WTC11 (cell line): Measurements from ENCODE around the gene SORCS2. TPM values are rescaled to one million over a fixed set of nuclear protein-coding genes. Genes with fewer than 3 reads are reported as not detected.

ENCODE experiments used
- ATAC-seq: fragments of 200-7000 bp; cut with Tn5 transposase; 2 replicates; pipeline ENCODE4 v1.10.0; 2021; ENCODE audit warnings: mild to moderate bottlenecking, moderate library complexity
- CTCF ChIA-PET: fragments of 300-600 bp; sonication (Branson Sonifier 250); formaldehyde crosslinking; loops from one replicate; lab custom pipeline; 2021; ENCODE audit warnings: antibody characterized with exemption; lab: Charles Lee
- POLR2A ChIA-PET: fragments of 350-600 bp; sonication (Branson Sonifier 250); formaldehyde crosslinking; loops from one replicate; lab custom pipeline; 2021; ENCODE audit warnings: antibody characterized with exemption; lab: Charles Lee
- DNase-seq: peaks from one replicate; pipeline ENCODE4 v3.0.0; 2021; ENCODE audit warnings: low spot score
- H3K27ac Mint-ChIP-seq: 2 replicates; pipeline ENCODE4 v1.8.0; 2021; ENCODE audit warnings: mixed read lengths
- H3K27me3 Mint-ChIP-seq: 2 replicates; pipeline ENCODE4 v1.8.0; 2021; ENCODE audit warnings: low read depth, mild to moderate bottlenecking, moderate library complexity, mixed read lengths
- H3K36me3 Mint-ChIP-seq: 2 replicates; pipeline ENCODE4 v1.8.0; 2021; ENCODE audit warnings: mixed read lengths
- H3K4me1 Mint-ChIP-seq: 2 replicates; pipeline ENCODE4 v1.8.0; 2022; ENCODE audit warnings: mixed read lengths
- H3K4me3 Mint-ChIP-seq: 2 replicates; pipeline ENCODE4 v1.8.0; 2021; ENCODE audit warnings: mild to moderate bottlenecking, moderate library complexity, mixed read lengths
- H3K9me3 Mint-ChIP-seq: 2 replicates; pipeline ENCODE4 v1.8.0; 2021; ENCODE audit warnings: mixed read lengths
- MXD4 ChIP-seq: fragments of 250-450 bp; sonication (Bioruptor Pico); IDR thresholded peaks from 2 replicates; pipeline ENCODE4 v1.8.0; 2021; ENCODE audit warnings: mild to moderate bottlenecking, moderate library complexity, borderline replicate concordance
- NR3C1 ChIP-seq: sonication (generic); formaldehyde crosslinking; conservative IDR thresholded peaks from 2 replicates; pipeline ENCODE4 v1.8.1; 2023; ENCODE audit warnings: low read depth, mild to moderate bottlenecking, missing genetic modification reagents
- TEAD1 ChIP-seq: sonication (generic); formaldehyde crosslinking; IDR thresholded peaks from 2 replicates; pipeline ENCODE4 v1.8.0; 2022; ENCODE audit warnings: mild to moderate bottlenecking, missing genetic modification reagents
- TP53 ChIP-seq: sonication (generic); formaldehyde crosslinking; IDR thresholded peaks from 2 replicates; pipeline ENCODE4 v1.8.1; 2023; ENCODE audit warnings: mild to moderate bottlenecking, missing genetic modification reagents
- ZNF138 ChIP-seq: sonication (generic); formaldehyde crosslinking; conservative IDR thresholded peaks from 2 replicates; pipeline ENCODE4 v1.8.1; 2022; ENCODE audit warnings: mild to moderate bottlenecking, moderate library complexity, missing genetic modification reagents
- total RNA-seq: library from RNA; stranded (reverse); gene quantifications from 3 replicates; pipeline ENCODE4 v1.2.3, GENCODE V29; 2021
- TF ChIP-seq, protein P1 (sequence below): sonication (generic); formaldehyde crosslinking; IDR thresholded peaks from 2 replicates; pipeline ENCODE4 v1.8.0; 2023; ENCODE audit warnings: mild to moderate bottlenecking, missing genetic modification reagents
- TF ChIP-seq, protein P2 (sequence below): fragments of 250-450 bp; sonication (Bioruptor Pico); IDR thresholded peaks from 2 replicates; pipeline ENCODE4 v1.9.0; 2021; ENCODE audit warnings: moderate library complexity, mild to moderate bottlenecking, inconsistent platforms, borderline replicate concordance
- TF ChIP-seq, protein P3 (sequence below): fragments of 250-450 bp; sonication (Bioruptor Pico); conservative IDR thresholded peaks from 2 replicates; pipeline ENCODE4 v1.9.0; 2021; ENCODE audit warnings: mild to moderate bottlenecking
- TF ChIP-seq, protein P4 (sequence below): sonication (generic); formaldehyde crosslinking; IDR thresholded peaks from 2 replicates; pipeline ENCODE4 v1.8.1; 2023; ENCODE audit warnings: mild to moderate bottlenecking, missing genetic modification reagents
- TF ChIP-seq, protein P5 (sequence below): fragments of 250-450 bp; sonication (Bioruptor Pico); IDR thresholded peaks from 2 replicates; pipeline ENCODE4 v1.9.0; 2021; ENCODE audit warnings: mild to moderate bottlenecking
- TF ChIP-seq, protein P6 (sequence below): sonication (generic); formaldehyde crosslinking; IDR thresholded peaks from 2 replicates; pipeline ENCODE4 v1.8.0; 2023; ENCODE audit warnings: missing genetic modification reagents
- TF ChIP-seq, protein P7 (sequence below): sonication (generic); formaldehyde crosslinking; IDR thresholded peaks from 2 replicates; pipeline ENCODE4 v1.8.1; 2023; ENCODE audit warnings: mild to moderate bottlenecking, moderate library complexity, missing genetic modification reagents
- TF ChIP-seq, protein P8 (sequence below): fragments of 250-450 bp; sonication (Bioruptor Pico); IDR thresholded peaks from 2 replicates; pipeline ENCODE4 v1.9.0; 2021; ENCODE audit warnings: mild to moderate bottlenecking
- TF ChIP-seq, protein P9 (sequence below): sonication (generic); formaldehyde crosslinking; IDR thresholded peaks from 2 replicates; pipeline ENCODE4 v1.8.1; 2023; ENCODE audit warnings: mild to moderate bottlenecking, missing genetic modification reagents
- TF ChIP-seq, protein P10 (sequence below): sonication (generic); formaldehyde crosslinking; IDR thresholded peaks from 2 replicates; pipeline ENCODE4 v1.8.1; 2022; ENCODE audit warnings: missing genetic modification reagents, borderline replicate concordance

Gene SORCS2
- total RNA-seq, 1 experiment from 2014 or later = 6.6 TPM

DNA sequence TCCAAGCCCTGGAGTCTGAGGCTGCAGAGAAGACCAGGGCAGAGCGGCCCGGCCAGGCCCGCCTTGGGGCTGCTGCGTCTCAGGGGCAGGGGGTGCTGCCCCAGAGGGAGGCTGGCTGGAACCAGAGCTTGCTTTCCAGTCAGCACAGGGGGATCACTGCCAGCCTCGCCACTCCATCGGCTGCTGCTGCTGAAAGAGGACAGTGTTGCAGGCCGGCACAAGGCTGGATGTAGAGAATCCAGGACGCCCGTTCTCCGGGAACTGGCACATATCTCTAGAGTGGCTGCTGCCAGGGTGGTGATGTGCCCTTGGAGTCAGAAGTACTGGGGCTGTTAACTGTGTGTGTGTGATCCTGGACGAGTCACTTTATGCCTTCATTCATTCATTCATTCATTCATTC, 31.9 kb upstream of the SORCS2 start (continued):
- TF ChIP-seq, protein P1, sequence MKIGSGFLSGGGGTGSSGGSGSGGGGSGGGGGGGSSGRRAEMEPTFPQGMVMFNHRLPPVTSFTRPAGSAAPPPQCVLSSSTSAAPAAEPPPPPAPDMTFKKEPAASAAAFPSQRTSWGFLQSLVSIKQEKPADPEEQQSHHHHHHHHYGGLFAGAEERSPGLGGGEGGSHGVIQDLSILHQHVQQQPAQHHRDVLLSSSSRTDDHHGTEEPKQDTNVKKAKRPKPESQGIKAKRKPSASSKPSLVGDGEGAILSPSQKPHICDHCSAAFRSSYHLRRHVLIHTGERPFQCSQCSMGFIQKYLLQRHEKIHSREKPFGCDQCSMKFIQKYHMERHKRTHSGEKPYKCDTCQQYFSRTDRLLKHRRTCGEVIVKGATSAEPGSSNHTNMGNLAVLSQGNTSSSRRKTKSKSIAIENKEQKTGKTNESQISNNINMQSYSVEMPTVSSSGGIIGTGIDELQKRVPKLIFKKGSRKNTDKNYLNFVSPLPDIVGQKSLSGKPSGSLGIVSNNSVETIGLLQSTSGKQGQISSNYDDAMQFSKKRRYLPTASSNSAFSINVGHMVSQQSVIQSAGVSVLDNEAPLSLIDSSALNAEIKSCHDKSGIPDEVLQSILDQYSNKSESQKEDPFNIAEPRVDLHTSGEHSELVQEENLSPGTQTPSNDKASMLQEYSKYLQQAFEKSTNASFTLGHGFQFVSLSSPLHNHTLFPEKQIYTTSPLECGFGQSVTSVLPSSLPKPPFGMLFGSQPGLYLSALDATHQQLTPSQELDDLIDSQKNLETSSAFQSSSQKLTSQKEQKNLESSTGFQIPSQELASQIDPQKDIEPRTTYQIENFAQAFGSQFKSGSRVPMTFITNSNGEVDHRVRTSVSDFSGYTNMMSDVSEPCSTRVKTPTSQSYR (CRISPR knock-in tag) = no peak
- no peak for TF ChIP-seq TP53 (CRISPR knock-in tag)
- TF ChIP-seq, protein P2, sequence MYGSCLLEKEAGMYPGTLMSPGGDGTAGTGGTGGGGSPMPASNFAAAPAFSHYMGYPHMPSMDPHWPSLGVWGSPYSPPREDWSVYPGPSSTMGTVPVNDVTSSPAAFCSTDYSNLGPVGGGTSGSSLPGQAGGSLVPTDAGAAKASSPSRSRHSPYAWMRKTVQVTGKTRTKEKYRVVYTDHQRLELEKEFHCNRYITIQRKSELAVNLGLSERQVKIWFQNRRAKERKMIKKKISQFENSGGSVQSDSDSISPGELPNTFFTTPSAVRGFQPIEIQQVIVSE (CRISPR knock-in tag) = no peak
- TF ChIP-seq, protein P3, sequence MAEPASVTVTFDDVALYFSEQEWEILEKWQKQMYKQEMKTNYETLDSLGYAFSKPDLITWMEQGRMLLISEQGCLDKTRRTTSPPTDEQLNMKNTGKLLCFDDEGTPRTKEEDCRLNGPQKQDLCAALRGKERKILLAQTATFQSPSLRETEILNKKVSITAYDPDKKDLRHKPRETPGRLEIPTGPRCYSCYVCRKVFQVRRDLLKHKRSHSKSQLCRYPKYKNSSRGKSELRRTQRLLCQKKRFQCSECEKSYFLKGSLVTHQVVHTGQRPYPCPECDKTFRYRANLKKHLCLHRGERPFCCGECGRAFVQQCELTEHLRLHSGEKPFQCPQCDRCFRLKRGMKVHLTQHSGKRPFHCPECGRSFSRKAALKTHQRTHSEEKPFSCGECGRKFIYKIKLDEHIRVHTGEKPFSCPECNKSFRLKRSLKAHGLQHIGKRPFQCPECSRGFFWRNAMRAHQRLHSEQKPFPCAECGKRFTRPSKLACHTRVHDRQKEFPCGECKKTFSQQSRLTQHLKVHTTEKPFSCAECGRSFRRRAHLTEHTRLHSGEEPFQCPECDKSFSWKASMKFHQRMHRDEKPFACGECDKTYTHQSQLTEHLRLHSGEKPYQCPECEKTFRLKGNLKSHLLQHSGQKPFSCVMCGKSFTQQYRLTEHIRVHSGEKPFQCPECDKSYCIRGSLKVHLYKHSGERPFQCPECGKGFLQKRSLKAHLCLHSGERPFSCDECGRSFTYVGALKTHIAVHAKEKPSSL = no peak
- TF ChIP-seq, protein P4, sequence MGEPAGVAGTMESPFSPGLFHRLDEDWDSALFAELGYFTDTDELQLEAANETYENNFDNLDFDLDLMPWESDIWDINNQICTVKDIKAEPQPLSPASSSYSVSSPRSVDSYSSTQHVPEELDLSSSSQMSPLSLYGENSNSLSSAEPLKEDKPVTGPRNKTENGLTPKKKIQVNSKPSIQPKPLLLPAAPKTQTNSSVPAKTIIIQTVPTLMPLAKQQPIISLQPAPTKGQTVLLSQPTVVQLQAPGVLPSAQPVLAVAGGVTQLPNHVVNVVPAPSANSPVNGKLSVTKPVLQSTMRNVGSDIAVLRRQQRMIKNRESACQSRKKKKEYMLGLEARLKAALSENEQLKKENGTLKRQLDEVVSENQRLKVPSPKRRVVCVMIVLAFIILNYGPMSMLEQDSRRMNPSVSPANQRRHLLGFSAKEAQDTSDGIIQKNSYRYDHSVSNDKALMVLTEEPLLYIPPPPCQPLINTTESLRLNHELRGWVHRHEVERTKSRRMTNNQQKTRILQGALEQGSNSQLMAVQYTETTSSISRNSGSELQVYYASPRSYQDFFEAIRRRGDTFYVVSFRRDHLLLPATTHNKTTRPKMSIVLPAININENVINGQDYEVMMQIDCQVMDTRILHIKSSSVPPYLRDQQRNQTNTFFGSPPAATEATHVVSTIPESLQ (CRISPR knock-in tag) = no peak
- TF ChIP-seq MXD4 (CRISPR knock-in tag) = no peak
- TF ChIP-seq, protein P5, sequence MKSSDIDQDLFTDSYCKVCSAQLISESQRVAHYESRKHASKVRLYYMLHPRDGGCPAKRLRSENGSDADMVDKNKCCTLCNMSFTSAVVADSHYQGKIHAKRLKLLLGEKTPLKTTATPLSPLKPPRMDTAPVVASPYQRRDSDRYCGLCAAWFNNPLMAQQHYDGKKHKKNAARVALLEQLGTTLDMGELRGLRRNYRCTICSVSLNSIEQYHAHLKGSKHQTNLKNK (CRISPR knock-in tag) = no peak
- no peak for TF ChIP-seq ZNF138 (CRISPR knock-in tag)
- TF ChIP-seq, all 79 proteins: peak for 0

DNA sequence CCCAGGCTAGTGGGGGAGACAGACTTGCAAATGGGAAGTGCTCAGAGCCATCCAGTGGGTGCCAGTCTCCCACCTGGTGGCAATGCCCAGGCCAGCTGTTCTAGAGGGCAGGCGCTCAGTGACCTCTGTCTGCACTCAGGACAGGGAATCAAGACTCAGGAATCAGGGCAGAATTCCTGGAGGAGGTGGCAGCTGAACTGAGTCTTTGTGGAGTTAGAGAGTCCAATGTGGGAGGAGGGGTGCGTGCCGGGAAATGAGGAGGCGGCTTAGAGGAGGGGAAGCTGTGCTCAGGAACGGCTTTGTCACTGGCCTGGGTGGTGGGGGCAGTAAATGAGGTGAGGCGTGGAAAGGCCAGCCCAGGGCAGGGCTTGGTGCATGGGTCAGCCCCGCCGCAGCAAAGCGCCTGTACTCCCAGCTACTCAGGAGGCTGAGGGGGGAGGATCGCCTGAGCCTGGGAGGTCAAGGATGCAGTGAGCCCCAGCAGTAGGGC, 31.3 kb upstream of the SORCS2 start:
- H3K4me3 Mint-ChIP-seq = no peak overlapping the region
- no peaks in the 10 kb centered on the region for H3K9me3 Mint-ChIP-seq
- no peak overlapping the region for H3K27ac Mint-ChIP-seq
- H3K36me3 Mint-ChIP-seq = no peaks in the 10 kb centered on the region
- H3K27me3 Mint-ChIP-seq = no peaks in the 10 kb centered on the region
- ATAC-seq (no peak), DNase-seq (no peak)
- CTCF ChIA-PET = interaction anchor here (1.1 to 1.4 kb wide), 2 partner anchors 10 to 90 kb away, joined by 3 to 4 read pairs; no protein-coding TSS in a partner anchor
- 0 out of 2 replicates have a peak, but pooled peaks cover 5% of the 10 kb centered on the region for H3K4me1 Mint-ChIP-seq
- POLR2A ChIA-PET = no interaction called here
- TF ChIP-seq, protein P6, sequence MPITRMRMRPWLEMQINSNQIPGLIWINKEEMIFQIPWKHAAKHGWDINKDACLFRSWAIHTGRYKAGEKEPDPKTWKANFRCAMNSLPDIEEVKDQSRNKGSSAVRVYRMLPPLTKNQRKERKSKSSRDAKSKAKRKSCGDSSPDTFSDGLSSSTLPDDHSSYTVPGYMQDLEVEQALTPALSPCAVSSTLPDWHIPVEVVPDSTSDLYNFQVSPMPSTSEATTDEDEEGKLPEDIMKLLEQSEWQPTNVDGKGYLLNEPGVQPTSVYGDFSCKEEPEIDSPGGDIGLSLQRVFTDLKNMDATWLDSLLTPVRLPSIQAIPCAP (CRISPR knock-in tag) = no peak
- TF ChIP-seq, protein P7, sequence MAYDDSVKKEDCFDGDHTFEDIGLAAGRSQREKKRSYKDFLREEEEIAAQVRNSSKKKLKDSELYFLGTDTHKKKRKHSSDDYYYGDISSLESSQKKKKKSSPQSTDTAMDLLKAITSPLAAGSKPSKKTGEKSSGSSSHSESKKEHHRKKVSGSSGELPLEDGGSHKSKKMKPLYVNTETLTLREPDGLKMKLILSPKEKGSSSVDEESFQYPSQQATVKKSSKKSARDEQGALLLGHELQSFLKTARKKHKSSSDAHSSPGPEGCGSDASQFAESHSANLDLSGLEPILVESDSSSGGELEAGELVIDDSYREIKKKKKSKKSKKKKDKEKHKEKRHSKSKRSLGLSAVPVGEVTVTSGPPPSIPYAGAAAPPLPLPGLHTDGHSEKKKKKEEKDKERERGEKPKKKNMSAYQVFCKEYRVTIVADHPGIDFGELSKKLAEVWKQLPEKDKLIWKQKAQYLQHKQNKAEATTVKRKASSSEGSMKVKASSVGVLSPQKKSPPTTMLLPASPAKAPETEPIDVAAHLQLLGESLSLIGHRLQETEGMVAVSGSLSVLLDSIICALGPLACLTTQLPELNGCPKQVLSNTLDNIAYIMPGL (CRISPR knock-in tag) = no peak
- TF ChIP-seq, protein P8, sequence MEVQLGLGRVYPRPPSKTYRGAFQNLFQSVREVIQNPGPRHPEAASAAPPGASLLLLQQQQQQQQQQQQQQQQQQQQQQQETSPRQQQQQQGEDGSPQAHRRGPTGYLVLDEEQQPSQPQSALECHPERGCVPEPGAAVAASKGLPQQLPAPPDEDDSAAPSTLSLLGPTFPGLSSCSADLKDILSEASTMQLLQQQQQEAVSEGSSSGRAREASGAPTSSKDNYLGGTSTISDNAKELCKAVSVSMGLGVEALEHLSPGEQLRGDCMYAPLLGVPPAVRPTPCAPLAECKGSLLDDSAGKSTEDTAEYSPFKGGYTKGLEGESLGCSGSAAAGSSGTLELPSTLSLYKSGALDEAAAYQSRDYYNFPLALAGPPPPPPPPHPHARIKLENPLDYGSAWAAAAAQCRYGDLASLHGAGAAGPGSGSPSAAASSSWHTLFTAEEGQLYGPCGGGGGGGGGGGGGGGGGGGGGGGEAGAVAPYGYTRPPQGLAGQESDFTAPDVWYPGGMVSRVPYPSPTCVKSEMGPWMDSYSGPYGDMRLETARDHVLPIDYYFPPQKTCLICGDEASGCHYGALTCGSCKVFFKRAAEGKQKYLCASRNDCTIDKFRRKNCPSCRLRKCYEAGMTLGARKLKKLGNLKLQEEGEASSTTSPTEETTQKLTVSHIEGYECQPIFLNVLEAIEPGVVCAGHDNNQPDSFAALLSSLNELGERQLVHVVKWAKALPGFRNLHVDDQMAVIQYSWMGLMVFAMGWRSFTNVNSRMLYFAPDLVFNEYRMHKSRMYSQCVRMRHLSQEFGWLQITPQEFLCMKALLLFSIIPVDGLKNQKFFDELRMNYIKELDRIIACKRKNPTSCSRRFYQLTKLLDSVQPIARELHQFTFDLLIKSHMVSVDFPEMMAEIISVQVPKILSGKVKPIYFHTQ (CRISPR knock-in tag) = no peak
- TF ChIP-seq, protein P9, sequence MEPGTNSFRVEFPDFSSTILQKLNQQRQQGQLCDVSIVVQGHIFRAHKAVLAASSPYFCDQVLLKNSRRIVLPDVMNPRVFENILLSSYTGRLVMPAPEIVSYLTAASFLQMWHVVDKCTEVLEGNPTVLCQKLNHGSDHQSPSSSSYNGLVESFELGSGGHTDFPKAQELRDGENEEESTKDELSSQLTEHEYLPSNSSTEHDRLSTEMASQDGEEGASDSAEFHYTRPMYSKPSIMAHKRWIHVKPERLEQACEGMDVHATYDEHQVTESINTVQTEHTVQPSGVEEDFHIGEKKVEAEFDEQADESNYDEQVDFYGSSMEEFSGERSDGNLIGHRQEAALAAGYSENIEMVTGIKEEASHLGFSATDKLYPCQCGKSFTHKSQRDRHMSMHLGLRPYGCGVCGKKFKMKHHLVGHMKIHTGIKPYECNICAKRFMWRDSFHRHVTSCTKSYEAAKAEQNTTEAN = no peak
- TF ChIP-seq TEAD1 (CRISPR knock-in tag) (no peak), NR3C1 (CRISPR knock-in tag) (no peak)
- TF ChIP-seq, protein P3 = no peak
- TF ChIP-seq, protein P10, sequence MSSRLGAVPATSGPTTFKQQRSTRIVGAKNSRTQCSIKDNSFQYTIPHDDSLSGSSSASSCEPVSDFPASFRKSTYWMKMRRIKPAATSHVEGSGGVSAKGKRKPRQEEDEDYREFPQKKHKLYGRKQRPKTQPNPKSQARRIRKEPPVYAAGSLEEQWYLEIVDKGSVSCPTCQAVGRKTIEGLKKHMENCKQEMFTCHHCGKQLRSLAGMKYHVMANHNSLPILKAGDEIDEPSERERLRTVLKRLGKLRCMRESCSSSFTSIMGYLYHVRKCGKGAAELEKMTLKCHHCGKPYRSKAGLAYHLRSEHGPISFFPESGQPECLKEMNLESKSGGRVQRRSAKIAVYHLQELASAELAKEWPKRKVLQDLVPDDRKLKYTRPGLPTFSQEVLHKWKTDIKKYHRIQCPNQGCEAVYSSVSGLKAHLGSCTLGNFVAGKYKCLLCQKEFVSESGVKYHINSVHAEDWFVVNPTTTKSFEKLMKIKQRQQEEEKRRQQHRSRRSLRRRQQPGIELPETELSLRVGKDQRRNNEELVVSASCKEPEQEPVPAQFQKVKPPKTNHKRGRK (CRISPR knock-in tag) = no peak
